DMS114 treated with DMSO at 0.1 percent for 48 hours (cell line): Measurements from ENCODE around the gene SNED1.

Source experiments
- DNase-seq: peaks from one replicate; lab custom pipeline; 2025; ENCODE audit not compliant: unreplicated experiment; lab: John Stamatoyannopoulos, UW

The SNED1 gene

DNA sequence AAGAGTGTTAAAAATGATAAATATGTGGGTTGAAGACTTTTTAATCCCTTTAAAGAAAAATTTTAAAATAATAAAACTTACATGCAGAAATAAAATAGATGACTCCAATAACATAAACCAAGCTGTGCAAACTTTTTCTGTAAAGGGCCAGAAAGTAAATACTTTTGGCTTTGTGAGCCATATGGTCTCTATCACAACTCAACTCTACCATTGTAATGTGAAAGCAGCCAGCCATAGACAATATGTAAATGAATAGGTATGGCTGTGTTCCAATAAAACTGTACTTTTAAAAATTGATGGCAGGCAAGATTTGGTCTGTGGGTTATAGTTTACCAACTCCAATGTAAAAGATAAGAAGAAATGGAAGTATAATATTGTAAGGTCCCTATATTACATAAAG is 45.2 kb downstream of the SNED1 start:
- no peak for DNase-seq

DNA sequence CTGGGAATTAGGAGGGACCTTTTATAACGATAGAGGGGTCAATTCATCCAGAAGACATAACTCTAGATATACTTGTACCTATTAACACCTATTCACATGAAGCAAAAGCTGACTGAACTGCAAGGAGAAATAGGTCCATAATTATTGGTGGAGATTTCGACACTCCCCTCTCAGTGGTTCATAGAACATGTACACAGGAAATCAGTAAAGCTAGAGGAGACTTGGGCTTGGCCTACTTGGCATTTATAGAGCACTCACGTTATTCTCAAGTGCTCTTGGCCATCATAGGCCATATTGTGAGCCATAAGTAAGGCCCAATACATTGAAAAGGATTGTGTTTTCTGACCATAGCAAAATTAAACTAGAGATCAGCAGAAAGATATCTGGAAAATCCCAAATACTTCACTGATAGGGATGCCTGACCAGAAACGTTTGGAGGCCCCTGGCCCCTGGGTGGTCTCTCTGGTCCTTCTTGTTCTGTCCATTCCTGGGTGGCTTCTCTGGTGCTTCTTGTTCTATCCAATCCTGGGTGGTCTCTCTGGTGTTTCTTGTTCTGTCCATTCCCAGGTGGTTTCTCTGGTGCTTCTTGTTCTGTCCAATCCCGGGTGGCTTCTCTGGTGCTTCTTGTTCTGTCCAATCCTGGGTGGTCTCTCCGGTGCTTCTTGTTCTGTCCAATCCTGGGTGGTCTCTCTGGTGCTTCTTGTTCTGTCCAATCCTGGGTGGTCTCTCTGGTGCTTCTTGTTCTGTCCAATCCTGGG is 49.0 kb downstream of the SNED1 start:
- no peak for DNase-seq

DNA sequence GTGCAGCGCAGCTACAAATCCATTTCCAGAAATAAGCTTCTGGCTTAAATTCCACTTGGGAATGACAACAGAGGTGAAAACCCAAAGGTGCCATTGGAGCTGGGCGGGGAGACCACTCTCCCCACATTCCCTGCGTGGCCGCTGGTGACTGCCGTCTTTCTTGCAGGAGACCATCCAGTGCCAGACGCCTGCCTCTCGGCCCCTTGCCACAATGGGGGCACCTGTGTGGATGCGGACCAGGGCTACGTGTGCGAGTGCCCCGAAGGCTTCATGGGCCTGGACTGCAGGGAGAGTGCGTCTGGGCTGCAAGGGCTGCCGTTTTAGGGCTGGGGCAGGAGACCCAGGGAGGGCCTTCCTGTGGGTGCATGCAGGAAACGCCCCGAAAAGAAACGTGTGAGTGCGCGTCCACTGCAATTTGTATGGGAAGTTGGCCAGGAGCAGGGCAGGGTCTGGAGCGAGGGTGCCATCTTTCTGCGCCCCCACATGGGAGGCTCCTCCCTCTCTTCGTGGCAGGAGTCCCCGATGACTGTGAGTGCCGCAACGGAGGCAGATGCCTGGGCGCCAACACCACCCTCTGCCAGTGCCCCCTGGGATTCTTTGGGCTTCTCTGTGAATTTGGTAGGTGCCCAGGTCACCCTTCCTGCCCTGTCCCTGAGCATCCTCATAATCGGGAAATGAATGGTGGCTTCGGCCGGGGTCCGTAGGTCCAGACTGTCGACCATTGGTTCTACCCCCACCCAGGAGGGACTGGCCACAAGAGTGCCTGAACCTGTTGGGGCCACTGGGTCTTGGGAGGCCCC is 49.9 kb downstream of the SNED1 start:
- DNase-seq = no peak

DNA sequence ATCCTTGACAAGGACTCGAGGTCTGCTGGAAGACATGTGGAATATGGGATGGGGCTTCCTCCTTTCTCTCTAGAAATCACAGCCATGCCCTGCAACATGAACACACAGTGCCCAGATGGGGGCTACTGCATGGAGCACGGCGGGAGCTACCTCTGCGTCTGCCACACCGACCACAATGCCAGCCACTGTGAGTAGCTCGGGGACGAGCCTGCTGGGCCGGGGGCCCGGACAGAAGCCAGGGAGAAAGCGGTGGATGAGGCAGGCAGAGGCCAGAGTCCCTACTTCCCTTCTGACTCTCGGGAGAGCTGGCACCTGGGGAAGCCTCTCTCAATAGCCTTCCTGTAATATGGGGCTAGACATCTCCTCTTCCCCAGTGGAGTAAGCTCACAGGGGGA is 50.5 kb downstream of the SNED1 start:
- no peak for DNase-seq

DNA sequence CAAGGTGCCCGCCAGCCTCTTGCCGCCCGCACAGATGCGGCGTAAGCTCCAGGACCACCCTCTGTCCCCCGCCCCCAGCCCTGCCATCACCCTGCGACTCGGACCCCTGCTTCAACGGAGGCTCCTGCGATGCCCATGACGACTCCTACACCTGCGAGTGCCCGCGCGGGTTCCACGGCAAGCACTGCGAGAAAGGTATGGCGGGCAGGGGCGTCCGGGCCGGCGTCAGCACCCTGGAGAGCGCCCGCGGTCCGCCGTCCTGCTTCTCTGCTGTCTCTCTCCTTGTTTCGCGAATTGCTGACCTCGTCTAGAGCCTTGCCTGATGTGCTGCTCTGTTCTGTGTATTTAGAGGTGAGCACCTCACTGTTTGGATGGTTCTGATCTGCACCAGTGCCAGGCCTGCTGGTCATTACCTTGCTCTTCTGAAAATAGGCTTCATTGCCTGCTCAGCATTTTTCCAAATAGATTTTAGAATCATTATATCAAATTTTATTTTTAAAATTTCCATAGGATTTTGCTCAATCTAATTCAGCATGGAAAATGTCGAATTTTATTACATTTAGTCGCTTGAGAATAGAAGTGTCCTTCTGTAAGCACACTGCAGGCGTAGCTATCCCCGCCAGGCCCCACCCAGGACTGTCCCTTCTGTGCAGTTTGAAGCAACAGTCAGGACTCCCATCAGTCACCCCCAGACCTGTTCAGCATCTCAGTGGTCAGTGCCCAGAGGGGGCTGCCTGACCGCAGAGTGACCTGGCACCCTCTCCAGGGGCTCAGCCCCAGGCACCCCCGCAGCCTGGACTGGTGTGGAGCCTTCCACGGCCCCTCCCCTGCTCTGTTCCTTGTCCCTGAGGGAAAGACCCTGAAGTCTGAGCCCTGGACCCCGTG is 51.6 kb downstream of the SNED1 start:
- no peak for DNase-seq

DNA sequence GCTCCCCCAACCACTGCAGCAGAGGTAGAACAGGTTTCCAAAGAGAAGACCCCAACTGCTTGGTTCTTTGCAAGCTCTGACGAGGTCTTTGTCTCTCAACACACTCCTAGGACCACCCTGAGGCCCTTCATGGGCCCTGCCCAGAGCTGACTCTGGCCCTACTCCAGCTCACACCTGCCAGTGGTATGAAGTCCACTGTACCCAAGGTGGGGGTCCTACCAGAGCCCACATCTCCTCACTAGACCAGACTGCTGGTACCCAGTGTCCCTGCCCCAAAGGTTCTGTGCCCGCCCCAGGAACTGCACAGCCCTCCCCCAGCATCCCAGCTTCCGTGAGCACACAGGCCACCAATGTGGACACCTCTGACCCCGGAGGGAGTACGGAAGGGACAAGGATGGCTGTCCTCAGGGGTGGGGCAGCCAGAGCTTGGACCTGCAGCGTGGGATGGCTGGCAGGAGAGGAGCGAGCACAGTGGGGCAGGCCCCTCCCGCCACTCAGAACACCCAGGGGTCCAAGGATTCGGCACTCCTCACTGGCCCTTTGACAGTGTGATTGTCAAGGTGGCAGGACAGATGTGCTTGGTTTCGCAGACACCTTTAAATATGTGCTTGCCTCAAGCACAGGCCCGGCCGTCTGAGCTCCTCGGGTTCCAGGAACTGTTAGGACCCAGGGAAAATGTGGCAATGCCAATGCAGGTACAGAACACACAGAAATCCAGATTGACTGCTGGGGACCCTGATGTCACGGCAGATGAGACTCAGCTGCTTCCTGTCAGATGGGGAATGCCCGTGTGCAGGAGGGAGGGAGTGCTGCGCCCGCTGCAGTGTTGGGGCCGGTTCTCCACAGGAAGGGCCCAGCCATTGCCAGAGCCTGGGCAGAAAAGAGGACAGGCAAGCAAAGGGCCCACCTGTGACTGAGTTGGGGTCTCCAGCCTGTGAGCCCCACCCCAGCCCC is 52.5 kb downstream of the SNED1 start:
- no peak for DNase-seq

DNA sequence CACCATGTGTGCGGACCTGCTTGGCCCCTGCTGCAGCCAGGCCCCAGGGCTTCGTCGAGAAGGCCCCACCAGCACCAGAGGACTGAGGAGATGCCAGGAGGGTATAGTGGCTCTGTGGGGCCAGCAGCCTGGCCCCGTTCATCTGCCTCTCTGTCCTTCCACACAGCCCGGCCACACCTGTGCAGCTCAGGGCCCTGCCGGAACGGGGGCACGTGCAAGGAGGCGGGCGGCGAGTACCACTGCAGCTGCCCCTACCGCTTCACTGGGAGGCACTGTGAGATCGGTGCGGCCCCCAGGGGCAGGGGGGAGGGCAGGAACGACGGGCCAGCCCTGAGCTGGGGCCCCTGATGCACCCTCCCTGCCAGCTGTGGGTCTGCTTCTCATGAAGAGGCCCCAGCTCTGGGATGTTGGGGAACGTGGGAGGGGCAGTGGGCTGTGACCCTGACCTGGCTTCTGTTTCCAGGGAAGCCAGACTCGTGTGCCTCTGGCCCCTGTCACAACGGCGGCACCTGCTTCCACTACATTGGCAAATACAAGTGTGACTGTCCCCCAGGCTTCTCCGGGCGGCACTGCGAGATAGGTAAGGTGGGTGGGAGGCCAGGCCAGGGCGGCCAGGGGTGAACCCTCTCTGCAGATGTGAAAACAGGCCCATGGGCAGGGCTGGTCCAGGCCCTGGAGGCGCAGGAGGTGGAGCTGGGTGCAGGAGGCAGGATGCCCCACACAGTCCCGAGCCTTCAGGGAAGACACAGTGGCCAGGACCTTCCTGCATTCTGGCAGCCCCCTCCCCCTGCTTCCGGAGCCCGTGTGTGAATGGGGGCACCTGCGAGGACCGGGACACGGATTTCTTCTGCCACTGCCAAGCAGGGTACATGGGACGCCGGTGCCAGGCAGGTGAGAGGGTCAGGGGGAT is 53.4 kb downstream of the SNED1 start:
- no peak for DNase-seq

DNA sequence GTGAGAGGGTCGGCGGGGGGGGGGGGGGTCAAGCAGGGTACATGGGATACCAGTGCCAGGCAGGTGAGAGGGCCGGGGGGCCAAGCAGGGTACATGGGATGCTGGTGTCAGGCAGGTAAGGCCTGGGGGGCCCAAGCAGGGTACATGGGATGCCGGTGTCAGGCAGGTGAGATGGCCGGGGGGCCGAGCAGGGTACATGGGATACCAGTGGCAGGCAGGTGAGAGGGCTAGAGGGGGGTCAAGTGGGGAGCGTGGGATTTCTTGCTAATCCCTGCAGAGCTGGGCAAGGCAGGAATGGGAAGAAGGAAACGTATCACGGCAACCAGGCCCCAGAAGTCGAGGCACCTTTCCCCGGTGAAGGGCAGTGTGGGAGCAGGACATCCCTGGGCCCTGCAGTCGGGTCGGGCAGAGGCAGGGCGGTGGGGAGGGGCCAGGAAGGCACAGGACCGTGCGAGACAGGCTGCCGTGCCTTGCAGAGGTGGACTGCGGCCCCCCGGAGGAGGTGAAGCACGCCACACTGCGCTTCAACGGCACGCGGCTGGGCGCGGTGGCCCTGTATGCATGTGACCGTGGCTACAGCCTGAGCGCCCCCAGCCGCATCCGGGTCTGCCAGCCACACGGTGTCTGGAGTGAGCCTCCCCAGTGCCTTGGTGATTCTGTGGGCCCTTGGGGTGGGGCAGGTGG is 54.4 kb downstream of the SNED1 start:
- DNase-seq = no peak

DNA sequence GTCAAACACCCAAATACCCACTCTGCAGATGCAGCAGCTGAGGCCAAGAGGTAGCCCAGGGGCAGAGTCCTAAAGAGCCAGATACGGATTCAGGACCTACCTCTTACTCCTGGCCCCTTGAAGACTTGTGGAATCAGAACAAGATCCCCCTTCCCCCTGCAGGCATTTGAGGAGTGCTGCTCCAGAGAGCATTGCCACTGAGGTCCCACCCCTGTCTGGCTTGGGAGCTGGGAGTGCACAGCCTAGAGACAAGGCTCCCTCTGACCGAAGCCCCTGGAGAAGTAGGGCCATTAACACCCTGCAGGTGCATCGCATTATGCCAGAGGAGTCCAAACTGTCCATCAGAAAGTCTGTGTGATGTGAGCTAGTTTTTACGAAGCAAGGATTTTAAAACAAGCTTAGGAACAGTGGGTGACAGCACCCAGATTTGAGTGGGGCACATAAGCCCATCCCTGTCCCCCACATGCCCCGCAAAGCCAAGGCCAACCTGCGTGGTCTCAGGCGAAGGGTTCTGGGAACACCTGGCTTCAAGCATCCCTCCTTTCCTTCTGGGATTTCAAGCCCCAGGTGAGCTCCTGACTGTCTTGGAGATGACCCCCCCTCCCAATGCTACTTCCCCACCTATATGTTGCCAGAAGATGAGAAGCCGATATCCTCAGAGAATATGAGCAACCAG is 55.3 kb downstream of the SNED1 start:
- DNase-seq = no peak

DNA sequence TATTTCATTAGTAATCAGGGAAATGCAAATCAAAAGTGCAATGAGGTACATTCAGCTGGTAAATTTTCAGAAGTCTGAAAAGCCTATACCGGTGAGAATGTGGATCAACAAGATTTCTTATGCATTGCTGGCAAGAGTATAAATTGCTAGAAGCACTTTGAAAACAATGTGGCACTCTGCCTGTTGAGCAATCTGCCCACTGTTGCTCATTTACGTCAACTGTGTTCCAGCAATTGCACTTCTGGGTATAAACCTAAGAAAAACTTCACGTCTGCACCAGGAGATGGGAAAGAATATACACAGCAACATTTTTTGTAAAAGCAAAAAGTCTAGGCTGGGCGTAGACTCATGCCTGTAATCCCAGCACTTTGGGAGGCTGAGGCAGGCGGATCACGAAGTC is 62.9 kb downstream of the SNED1 start:
- DNase-seq = no peak

DNA sequence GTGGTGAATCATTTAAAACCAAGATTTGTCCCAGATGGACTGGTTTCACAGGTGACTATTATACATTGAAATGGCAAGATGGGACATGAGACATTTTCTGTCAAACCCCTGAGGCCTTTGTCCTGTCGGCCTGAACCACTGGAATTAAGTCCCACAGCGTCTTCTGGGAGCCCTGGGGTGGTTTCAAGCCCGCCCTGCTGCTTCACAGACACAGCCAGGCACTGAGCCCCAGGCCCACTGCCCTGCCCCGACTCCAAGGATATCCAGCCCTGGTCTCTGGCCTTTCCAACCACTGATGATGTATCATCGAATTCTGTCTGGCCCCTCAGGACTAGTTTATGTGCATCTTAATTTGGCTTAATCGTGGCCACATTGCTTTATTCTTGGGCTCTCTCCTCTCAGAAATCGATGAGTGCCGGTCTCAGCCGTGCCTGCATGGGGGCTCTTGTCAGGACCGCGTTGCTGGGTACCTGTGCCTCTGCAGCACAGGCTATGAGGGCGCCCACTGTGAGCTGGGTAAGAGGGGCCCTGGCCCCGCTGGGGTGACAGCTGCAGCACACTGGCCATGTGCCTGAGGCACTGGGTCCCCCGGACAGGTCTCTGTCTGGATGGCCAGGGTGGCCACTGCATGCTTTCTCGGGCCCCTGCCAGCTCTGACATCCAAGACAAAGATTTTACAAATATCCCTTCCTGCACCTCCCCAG is 64.1 kb downstream of the SNED1 start:
- no peak for DNase-seq

DNA sequence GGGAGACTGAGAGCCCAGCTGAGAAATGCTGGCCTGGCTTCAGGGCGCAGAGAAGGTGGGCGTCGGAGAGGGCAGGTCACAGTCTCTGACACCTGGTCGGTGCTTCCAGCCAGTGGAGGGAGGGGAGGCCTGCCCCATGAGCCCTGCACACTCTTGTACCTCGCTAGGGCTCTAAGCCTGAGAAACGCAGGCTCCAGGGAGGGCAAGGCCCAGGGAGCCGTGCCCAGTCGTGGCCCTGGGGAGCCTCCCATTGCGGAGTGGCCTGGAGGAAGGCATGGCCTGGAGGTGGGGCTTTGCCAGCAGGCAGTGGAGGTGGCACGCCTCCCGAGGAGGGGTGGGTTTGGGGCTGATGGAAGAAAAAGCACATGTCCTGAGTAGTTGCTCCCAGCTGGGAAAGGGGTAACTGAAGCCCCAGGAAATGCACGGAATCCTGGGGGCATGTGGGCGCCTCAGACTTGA is 64.7 kb downstream of the SNED1 start:
- no peak for DNase-seq

DNA sequence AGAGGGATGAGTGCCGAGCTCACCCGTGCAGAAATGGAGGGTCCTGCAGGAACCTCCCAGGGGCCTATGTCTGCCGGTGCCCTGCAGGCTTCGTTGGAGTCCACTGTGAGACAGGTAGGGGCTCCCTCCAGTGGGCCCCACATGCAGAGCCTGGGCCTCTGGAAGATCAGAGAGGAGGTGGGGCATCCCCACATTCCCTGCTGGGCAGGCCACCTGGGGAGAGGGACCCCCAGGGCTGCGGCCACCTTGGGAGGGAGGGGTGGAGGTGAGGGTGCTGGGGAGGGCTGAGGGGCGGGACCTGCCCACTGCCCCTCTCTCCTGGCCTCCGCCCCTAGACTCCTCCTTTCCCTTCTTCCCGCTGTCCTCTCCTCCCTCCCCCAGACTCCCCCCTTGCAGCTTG is 65.2 kb downstream of the SNED1 start:
- no peak for DNase-seq

DNA sequence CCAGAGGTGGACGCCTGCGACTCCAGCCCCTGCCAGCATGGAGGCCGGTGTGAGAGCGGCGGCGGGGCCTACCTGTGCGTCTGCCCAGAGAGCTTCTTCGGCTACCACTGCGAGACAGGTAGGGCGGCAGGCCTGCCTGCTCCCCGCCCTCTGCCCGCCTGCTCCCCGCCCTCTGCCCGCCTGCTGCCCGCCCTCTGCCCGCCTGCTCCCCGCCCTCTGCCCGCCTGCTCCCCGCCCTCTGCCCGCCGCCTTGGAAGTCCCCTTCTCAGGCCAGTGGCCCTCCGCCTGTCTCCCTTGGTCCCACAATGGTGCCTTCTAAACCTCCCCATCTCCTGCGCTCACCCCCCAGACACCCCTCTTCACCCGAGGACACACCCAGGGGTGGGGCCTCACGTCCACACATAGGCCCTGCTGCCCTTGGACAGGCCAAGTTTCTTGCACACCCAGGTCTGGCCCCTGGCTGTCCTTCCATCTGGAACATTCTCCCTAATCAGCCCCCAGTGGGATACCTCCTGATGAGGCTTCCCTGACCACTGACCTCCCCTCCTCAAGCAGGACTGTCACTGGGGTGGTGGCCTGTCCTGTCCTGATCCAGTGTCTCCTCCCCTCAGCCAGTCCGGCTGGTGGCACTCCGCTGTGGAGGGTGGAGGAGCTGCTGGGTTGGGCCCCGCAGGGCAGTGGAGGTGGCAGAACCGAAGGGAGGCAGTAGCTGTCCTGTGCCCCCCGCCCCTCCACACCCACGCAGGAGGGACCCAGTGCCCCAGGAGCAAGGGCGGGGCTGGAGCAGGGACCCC is 65.8 kb downstream of the SNED1 start:
- DNase-seq = no peak

DNA sequence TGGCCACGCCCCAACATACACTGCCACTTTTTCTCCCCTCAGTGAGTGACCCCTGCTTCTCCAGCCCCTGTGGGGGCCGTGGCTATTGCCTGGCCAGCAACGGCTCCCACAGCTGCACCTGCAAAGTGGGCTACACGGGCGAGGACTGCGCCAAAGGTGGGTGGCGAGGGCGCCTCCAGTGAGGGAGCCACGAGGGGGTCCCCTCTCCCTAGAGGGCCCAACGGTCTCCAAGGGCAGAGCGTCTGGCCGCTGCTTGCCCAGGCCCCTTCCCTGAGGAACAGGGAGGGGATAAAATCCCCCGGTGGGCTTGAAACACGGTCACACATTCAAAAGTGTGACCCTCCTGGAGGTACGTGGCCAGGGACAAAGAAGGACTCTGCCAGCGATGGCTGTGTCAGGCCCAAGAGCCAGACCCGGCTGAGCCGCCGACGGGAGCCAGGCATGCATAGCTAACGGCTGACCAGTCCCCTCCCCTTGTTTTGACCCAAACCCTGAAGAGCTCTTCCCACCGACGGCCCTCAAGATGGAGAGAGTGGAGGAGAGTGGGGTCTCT is 66.5 kb downstream of the SNED1 start:
- DNase-seq = no peak

DNA sequence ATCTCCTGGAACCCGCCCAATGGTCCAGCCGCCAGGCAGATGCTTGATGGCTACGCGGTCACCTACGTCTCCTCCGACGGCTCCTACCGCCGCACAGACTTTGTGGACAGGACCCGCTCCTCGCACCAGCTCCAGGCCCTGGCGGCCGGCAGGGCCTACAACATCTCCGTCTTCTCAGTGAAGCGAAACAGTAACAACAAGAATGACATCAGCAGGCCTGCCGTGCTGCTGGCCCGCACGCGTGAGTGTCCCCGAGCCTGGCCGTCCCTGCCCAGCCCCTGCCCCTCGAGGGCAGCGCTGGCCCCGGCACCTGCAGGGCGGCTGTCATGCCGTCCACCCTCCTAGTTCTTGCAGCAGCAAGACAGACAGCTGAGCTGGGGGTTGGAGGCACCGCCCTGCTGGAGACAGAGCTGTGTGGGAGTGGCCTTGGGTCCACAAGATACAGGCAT is 67.0 kb downstream of the SNED1 start:
- no peak for DNase-seq
